SK-N-SH (cell line): ENCODE results near the gene IFI6. TPM values are rescaled to one million over a fixed set of nuclear protein-coding genes. Genes with fewer than 3 reads are reported as not detected.

Experiments used
- CTCF ChIA-PET: fragments of 300-600, 350-600 bp; formaldehyde crosslinking; extraction: SDS; loops from one replicate; lab custom pipeline; 2021; lab: Yijun Ruan, JAX
- POLR2A ChIA-PET: fragments of 350-600 bp; sonication (Branson Sonifier 250); formaldehyde crosslinking; extraction: SDS; loops from one replicate; lab custom pipeline; 2020; ENCODE audit warnings: antibody characterized with exemption, inconsistent platforms; lab: Yijun Ruan, JAX
- DNase-seq: peaks from one replicate; pipeline ENCODE4 v3.0.0; 2012
- H2AFZ ChIP-seq: fragments of 200-600 bp; sonication (generic); 2 replicates; pipeline ENCODE4 v1.8.1; 2016; ENCODE audit warnings: antibody characterized with exemption, mild to moderate bottlenecking, low read depth
- H3F3A ChIP-seq: fragments of 200-600 bp; sonication (generic); replicated peaks from 2 replicates; pipeline ENCODE3; 2016; ENCODE audit warnings: antibody characterized with exemption, mild to moderate bottlenecking; ENCODE audit not compliant: insufficient read depth
- H3K27ac ChIP-seq, 2 experiments: fragments of 200-500 bp in 1 of 2; fragments of 200-600 bp in 1 of 2; sonication (Bioruptor generic) in 1 of 2; sonication (generic), shearing (Covaris generic) in 1 of 2; 2 replicates each; pipeline versions ENCODE4 v1.5.1 to v1.6.1; 2014 to 2016; ENCODE audit warnings: low read depth in 2 of 2, inconsistent platforms in 1 of 2, low read length in 1 of 2, mild to moderate bottlenecking in 1 of 2, mixed read lengths in 1 of 2
- H3K27me3 ChIP-seq: fragments of 200-600 bp; sonication (generic), shearing (Covaris generic); 2 replicates; pipeline ENCODE4 v1.6.1; 2016; ENCODE audit warnings: mixed run types; ENCODE audit not compliant: insufficient read depth
- H3K36me3 ChIP-seq, 2 experiments: fragments of 200-500 bp in 1 of 2; fragments of 200-600 bp in 1 of 2; sonication (Bioruptor generic) in 1 of 2; sonication (generic) in 1 of 2; replicated peaks in 1 of 2; 2 replicates each; pipeline versions ENCODE3 to v1.5.1; 2014 to 2016; ENCODE audit warnings: low read length in 1 of 2, mild to moderate bottlenecking in 1 of 2; ENCODE audit not compliant: insufficient read depth in 2 of 2, control insufficient read depth in 1 of 2
- H3K4me1 ChIP-seq, 2 experiments: fragments of 200-500 bp in 1 of 2; fragments of 200-600 bp in 1 of 2; sonication (Bioruptor generic) in 1 of 2; sonication (generic), shearing (Covaris generic) in 1 of 2; 2 replicates each; pipeline versions ENCODE4 v1.5.1 to v1.6.1; 2014 to 2016; ENCODE audit warnings: low read depth in 1 of 2, low read length in 1 of 2, mixed run types in 1 of 2; ENCODE audit not compliant: insufficient read depth in 2 of 2, control insufficient read depth in 1 of 2
- H3K4me2 ChIP-seq: fragments of 200-600 bp; sonication (generic), shearing (Covaris generic); 2 replicates; pipeline ENCODE4 v1.6.1; 2017; ENCODE audit warnings: mixed run types
- H3K4me3 ChIP-seq, 2 experiments: fragments of 200-500 bp in 1 of 2; fragments of 200-600 bp in 1 of 2; sonication (Bioruptor generic) in 1 of 2; sonication (generic), shearing (Covaris generic) in 1 of 2; 2 replicates each; pipeline versions ENCODE4 v1.5.1 to v1.8.1; 2014 to 2016; ENCODE audit warnings: low read depth in 2 of 2, inconsistent platforms in 1 of 2, low read length in 1 of 2, mild to moderate bottlenecking in 1 of 2, mixed read lengths in 1 of 2, moderate library complexity in 1 of 2
- H3K79me2 ChIP-seq: fragments of 200-600 bp; sonication (generic); 2 replicates; pipeline ENCODE4 v1.8.1; 2017; ENCODE audit warnings: mild to moderate bottlenecking; ENCODE audit not compliant: insufficient read depth
- H3K9ac ChIP-seq: fragments of 200-600 bp; sonication (generic); 2 replicates; pipeline ENCODE4 v1.6.1; 2017; ENCODE audit warnings: mixed run types
- H3K9me2 ChIP-seq: fragments of 200-600 bp; sonication (generic); 2 replicates; pipeline ENCODE4 v1.6.1; 2017; ENCODE audit warnings: mixed run types
- H3K9me3 ChIP-seq: fragments of 200-600 bp; sonication (generic); 2 replicates; pipeline ENCODE4 v1.6.1; 2017; ENCODE audit warnings: mixed run types, mild to moderate bottlenecking, moderate library complexity
- H4K20me1 ChIP-seq: fragments of 200-600 bp; sonication (generic); 2 replicates; pipeline ENCODE4 v1.6.1; 2017; ENCODE audit warnings: mild to moderate bottlenecking, mixed run types; ENCODE audit not compliant: insufficient read depth
- CHD2 ChIP-seq: fragments of 150-350 bp; IDR thresholded peaks from 2 replicates; pipeline ENCODE4 v1.6.1; 2018; ENCODE audit warnings: low read length; ENCODE audit not compliant: partially characterized antibody
- GABPA ChIP-seq: IDR thresholded peaks from 2 replicates; pipeline ENCODE4 v1.4.0; 2012; ENCODE audit warnings: low read depth, mild to moderate bottlenecking
- IRF3 ChIP-seq: fragments of 150-350 bp; IDR thresholded peaks from 2 replicates; pipeline ENCODE4 v1.6.1; 2016; ENCODE audit warnings: mild to moderate bottlenecking, low read depth, low read length
- JUND ChIP-seq: IDR thresholded peaks from 2 replicates; pipeline ENCODE4 v1.4.0; 2012
- MXI1 ChIP-seq: IDR thresholded peaks from 2 replicates; pipeline ENCODE4 v1.6.1; 2012; ENCODE audit warnings: mild to moderate bottlenecking, low read depth, low read length, improper control_type of control experiment
- NFIC ChIP-seq: IDR thresholded peaks from 2 replicates; pipeline ENCODE4 v1.4.0; 2012; ENCODE audit warnings: borderline replicate concordance
- REST ChIP-seq: IDR thresholded peaks from 2 replicates; pipeline ENCODE4 v1.6.1; 2012; ENCODE audit warnings: mild to moderate bottlenecking, low read depth, low read length, moderate library complexity
- SIN3A ChIP-seq: IDR thresholded peaks from 2 replicates; pipeline ENCODE4 v1.6.1; 2012; ENCODE audit warnings: low read depth, mild to moderate bottlenecking, low read length, moderate library complexity, borderline replicate concordance
- TEAD4 ChIP-seq: IDR thresholded peaks from 2 replicates; pipeline ENCODE4 v1.4.0; 2012; ENCODE audit warnings: mild to moderate bottlenecking, borderline replicate concordance; ENCODE audit not compliant: insufficient read depth
- USF1 ChIP-seq: IDR thresholded peaks from 2 replicates; pipeline ENCODE4 v1.4.0; 2012; ENCODE audit warnings: low read depth, borderline replicate concordance
- ZBTB33 ChIP-seq: IDR thresholded peaks from 2 replicates; pipeline ENCODE4 v1.4.0; 2012; ENCODE audit warnings: low read depth, borderline replicate concordance
- WGBS: methylation state at CpG from one replicate; pipeline ENCODE4 v1.1.6; 2017; ENCODE audit warnings: low lambda C conversion rate; 5-methylcytosine and 5-hydroxymethylcytosine counted together
- polyA plus RNA-seq, 3 experiments: library from polyadenylated mRNA; depleted of rRNA; stranded (reverse); fragments of >200 nt; gene quantifications; 2 replicates each; pipeline ENCODE4 v1.2.3, GENCODE V29; 2012

Gene IFI6
- polyA plus RNA-seq, 1 of the 3 experiments (the other 2 are of a cell fraction), result 35.6 TPM

- TF ChIP-seq IRF3 (no peak), MXI1 (no peak), TEAD4 (no peak), NFIC (no peak), CHD2 (no peak)
Observed at GRCh38 chr1:27618341-27619082, 53.5 kb downstream of the IFI6 start (continued).

GRCh38 chr1:27617420-27617819 lies 54.6 kb downstream of the IFI6 start:
- H3K4me3 ChIP-seq, result no peak overlapping the region
- no peaks in the 10 kb centered on the region for H4K20me1 ChIP-seq
- H3K9me2 ChIP-seq, result no peaks in the 10 kb centered on the region
- H3K36me3 ChIP-seq, result no peaks in the 10 kb centered on the region
- no peak overlapping the region for H2AFZ ChIP-seq
- no peak for DNase-seq
- no peaks in the 10 kb centered on the region for H3K27me3 ChIP-seq
- POLR2A ChIA-PET, result no interaction called here
- CTCF ChIA-PET, result interaction anchor here (1.1 to 22.9 kb wide), 4 partner anchors 11 to 222 kb away, joined by 3 to 526 read pairs (median 36); partner anchors contain the start of genes AHDC1 and IFI6
- no peak overlapping the region for H3K4me2 ChIP-seq
- no peaks in the 10 kb centered on the region for H3K9me3 ChIP-seq
- no peaks in the 10 kb centered on the region for H3K79me2 ChIP-seq
- peaks cover 4 to 9% of the 10 kb centered on the region in 2 experiments; a peak in 1 of 4 replicates for H3K4me1 ChIP-seq
- WGBS, result 81% methylated on average over 2 of the region's 2 CpGs
- H3K27ac ChIP-seq, result no peak overlapping the region
- no peak for TF ChIP-seq JUND
- TF ChIP-seq USF1, result no peak
- no peak for TF ChIP-seq ZBTB33
- TF ChIP-seq SIN3A, result no peak
- TF ChIP-seq GABPA, result no peak
- TF ChIP-seq REST, result no peak
- no peak overlapping the region for H3K9ac ChIP-seq
- no peaks in the 10 kb centered on the region for H3F3A ChIP-seq
